GM12864 (cell line): ENCODE data around the gene GMDS.
"Not testable (repeated sequence)": the region's sequence is repeated elsewhere in the genome, so short reads cannot be mapped to it uniquely, and the experiment has no call there.

Experiments
- DNase-seq: peaks from one replicate; pipeline ENCODE4 v3.0.0-alpha.2; 2011; ENCODE audit warnings: low read depth
- H3K4me3 ChIP-seq: 2 replicates; pipeline ENCODE4 v1.5.1; 2011; ENCODE audit warnings: mild to moderate bottlenecking, low read depth, low read length, control low read depth
- TF ChIP-seq, protein P1 (sequence below): IDR thresholded peaks from 2 replicates; pipeline ENCODE4 v1.5.1; 2011; ENCODE audit warnings: low read depth, mild to moderate bottlenecking, moderate library complexity, low read length, control low read depth, inconsistent platforms; ENCODE audit errors: missing control alignments

The GMDS gene

GRCh38 chr6:1695546-1696462, 549.6 kb downstream of the GMDS start:
- H3K4me3 ChIP-seq = no peak overlapping the region
- TF ChIP-seq, protein P1, sequence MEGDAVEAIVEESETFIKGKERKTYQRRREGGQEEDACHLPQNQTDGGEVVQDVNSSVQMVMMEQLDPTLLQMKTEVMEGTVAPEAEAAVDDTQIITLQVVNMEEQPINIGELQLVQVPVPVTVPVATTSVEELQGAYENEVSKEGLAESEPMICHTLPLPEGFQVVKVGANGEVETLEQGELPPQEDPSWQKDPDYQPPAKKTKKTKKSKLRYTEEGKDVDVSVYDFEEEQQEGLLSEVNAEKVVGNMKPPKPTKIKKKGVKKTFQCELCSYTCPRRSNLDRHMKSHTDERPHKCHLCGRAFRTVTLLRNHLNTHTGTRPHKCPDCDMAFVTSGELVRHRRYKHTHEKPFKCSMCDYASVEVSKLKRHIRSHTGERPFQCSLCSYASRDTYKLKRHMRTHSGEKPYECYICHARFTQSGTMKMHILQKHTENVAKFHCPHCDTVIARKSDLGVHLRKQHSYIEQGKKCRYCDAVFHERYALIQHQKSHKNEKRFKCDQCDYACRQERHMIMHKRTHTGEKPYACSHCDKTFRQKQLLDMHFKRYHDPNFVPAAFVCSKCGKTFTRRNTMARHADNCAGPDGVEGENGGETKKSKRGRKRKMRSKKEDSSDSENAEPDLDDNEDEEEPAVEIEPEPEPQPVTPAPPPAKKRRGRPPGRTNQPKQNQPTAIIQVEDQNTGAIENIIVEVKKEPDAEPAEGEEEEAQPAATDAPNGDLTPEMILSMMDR = no peak
- no peak for DNase-seq

DNA sequence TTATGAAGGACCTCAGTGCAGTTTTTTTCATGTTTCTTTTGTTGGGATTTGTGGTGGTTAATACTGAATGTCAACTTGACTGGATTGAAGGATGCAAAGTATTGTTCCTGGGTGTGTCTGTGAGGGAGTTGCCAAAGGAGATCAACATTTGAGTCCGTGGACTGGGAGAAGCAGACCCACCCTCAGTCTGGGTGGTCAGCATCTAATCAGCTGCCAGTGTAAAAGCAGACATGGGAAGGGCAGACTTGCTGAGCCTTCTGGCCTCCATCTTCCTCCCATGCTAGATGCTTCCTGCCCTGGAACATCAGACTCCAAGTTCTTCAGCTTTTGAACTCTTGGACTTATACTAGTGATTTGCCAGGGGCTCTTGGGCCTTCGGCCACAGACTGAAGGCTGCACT, 553.6 kb downstream of the GMDS start:
- not testable (repeated sequence) for H3K4me3 ChIP-seq, DNase-seq

DNA sequence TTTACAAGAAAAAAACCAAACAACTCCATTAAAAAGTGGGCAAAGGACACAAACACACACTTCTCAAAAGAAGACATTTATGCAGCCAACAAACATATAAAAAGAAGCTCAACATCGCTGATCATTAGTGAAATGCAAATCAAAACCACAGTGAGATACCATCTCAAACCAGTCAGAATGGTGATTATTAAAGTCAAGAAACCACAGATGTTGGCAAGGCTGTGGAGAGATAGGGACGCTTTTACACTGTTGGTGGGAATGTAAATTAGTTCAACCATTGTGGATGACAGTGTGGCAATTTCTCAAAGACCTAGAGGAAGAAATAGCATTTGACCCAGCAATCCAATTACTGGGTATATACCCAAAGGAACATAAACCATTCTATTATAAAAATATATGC, 554.7 kb downstream of the GMDS start:
- not testable (repeated sequence) for H3K4me3 ChIP-seq, DNase-seq

GRCh38 chr6:1689141-1689540, 556.3 kb downstream of the GMDS start:
- no peak for DNase-seq

DNA sequence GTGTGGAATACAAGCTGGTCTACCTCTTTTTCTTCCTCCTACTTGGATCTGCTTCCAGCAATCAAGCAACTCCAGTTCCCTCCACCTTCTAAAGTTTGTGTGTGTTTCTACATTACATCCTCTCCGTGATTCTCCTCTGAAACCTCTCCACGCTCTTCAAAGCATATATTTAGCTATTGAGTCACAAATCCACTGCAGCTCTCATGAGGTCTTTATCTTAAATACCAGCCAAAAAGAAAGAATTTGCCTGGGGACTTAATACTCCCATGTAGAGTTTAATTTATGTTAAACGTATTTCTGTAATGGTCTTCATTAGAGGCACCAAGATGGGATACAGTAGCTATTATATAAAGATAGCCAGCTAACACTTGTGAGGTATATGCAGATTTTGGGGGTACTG, 557.0 kb downstream of the GMDS start:
- H3K4me3 ChIP-seq = no peak overlapping the region
- TF ChIP-seq, protein P1 = no peak
- DNase-seq = no peak

More at GRCh38 chr6:1689141-1689540, 556.3 kb downstream of the GMDS start:
- no peak overlapping the region for H3K4me3 ChIP-seq
- TF ChIP-seq, protein P1 = no peak

GRCh38 chr6:1687402-1687801, 558.0 kb downstream of the GMDS start:
- H3K4me3 ChIP-seq = no peak overlapping the region
- DNase-seq = no peak
- TF ChIP-seq, protein P1 = no peak

DNA sequence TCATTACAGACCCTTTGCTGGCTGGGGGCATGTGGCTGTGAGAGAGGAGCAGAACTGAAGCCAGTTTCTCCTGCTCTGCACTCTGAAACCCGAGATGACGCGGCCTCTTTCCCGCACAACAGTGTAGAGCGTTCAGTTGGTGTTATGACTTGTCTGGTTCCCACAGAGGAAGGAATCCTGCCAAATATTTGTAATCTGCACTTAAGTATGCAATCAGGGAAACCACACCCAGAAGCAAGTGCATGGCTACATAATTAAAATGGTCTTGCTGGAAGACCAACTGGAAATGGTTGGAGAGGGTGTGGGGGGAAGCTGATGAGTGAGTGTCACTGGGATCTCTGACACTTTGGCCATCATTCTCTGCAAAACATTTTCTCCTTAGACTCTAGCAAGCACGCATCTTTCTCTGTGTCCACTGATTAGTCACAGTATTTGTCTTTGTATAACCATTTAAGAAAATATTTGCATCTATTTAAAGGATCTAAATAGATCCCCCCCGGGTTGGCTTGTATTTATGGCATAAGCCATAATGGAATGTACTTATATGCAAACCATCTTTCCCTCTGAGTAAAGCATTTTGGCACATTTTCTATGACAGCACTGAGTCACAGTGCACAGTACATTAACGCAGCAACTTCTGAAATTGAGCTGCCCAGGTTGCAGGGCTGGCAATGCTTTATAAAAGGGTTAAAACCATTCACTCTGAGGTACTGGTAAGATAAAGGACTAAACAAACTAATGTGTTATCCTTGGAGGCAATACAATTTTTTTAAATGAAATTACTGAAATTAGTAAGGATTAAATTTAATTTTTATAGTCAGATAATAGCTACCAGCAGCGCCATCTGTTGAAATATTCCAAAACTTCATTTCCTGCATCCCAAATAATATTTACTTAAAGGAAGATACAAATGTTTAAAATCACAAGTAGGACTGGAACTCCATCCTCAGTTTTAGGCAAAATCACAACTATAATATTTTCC, 559.0 kb downstream of the GMDS start:
- no peak overlapping the region for H3K4me3 ChIP-seq
- DNase-seq = no peak
- TF ChIP-seq, protein P1 = no peak
